HG03442 (cell line): ENCODE results near the gene PSMD11.

Experiments
- ATAC-seq: cut with Tn5 transposase; IDR thresholded peaks from one replicate; pipeline ENCODE4 v1.9.1; 2021; ENCODE audit warnings: mild to moderate bottlenecking, moderate library complexity; ENCODE audit not compliant: unreplicated experiment

PSMD11 gene

DNA sequence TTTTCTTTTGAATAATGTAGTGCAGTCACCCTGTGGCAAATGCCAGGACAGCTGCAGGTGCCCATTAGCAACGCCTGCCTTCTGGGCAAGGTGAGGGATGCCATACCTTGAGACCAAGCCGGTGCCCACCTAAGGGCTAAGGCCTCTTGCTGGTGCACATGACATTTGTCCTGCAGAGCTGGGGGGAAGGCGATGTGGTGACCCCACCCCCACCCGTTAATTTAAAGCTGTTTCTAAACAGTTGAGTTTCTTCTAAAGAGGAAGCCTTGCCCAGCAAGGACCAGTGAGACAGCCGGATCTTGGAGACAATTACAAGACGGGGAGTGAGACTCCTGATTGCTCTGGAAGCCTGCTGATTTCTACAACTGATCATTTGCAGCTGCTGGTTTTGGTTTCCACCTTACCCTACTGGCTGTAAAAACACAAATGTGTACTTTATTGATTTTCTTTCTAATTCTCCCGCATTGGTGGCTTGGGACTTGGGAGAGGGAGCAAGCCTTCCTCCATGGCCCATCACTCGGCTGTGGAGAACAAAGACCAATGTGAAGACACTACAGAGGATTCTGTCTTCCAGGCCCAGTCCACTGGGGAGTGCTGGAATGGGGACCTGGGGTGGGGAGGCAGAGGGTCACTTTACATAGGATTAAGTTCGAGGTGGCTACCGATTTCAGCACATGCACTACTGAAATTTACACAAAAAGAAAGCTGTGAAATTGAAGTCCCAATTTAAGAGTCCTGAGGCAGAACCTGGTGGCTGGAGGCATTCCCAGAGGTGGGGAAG is 45.2 kb downstream of the PSMD11 start:
- no peak for ATAC-seq

DNA sequence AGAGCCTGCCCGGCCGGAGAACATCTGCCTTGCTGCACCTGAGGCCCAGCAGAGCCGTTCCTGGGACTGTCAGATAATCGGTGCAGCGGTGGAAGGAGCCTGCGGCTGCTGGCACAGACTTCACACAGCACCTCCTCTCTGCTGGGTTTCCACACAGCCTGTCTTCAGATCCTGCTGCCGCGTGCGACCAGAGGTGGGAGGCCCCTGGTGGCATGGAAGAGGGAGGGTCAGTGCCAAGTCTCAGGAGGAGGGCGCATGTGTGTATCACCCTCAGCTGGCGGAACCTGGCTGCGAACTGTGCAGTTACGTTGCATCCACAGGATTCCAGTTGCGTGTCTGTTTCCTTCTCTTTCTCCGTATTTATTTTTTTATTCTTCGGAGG is 45.8 kb downstream of the PSMD11 start:
- ATAC-seq = no peak

DNA sequence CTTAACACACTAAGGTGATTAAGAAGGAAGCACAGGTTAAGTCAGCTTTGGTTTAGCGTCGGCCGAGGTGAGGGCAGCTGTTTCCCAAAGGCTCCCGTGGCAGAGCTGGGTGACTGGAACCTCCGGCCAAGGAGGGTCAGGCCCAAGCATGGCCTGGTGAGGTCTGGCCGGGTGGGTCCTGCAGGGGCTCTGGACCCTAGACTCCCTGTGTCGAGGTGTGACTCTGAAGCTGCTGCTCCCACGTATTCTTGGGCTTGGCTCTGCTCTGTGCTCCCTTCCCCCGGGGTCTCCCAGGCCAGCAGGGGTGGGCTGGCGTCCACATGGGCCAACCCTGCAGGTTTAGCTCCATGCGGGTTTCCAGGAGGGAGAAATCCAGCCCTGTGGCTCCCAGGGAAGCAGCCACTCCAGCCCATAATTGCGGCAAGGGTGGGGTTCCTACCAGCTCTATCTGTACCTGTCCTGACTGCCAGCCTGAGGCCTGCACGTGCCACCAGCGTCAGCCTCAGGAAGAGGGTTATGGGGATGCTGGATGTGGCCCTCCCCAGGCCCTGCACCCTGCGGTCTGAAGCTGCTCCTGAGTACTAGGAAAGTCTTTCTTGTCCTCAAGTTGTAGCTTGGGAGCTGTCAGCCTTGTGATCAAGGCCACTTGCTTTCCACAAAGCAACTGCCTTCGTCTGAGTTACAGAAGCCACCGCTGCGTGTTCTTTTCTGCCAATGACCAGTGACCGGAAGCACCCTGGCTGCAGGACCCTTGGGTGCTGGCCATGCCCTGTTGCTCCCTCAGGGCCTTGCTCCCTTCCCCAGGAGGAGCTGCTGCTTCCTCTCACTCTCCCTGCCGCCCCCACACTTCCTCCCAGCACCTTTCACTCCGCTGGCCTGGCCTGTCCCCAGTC is 47.3 kb downstream of the PSMD11 start:
- ATAC-seq = no peak

DNA sequence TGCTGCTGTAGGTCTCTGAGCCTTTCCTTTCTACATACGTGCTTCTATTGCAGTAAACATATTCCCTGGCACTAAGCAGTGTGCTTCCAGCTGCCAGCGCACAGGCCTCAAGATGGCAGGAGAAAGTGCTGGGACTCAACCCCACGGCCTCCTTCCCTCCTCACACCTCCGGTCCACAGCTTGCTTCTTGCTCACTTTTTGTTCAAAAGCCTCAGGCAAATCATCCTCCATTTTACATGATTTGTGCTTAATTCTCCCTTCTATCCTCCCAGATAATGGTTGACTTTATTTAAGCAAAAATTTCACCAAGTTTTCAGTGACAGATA is 47.9 kb downstream of the PSMD11 start:
- ATAC-seq = no peak

DNA sequence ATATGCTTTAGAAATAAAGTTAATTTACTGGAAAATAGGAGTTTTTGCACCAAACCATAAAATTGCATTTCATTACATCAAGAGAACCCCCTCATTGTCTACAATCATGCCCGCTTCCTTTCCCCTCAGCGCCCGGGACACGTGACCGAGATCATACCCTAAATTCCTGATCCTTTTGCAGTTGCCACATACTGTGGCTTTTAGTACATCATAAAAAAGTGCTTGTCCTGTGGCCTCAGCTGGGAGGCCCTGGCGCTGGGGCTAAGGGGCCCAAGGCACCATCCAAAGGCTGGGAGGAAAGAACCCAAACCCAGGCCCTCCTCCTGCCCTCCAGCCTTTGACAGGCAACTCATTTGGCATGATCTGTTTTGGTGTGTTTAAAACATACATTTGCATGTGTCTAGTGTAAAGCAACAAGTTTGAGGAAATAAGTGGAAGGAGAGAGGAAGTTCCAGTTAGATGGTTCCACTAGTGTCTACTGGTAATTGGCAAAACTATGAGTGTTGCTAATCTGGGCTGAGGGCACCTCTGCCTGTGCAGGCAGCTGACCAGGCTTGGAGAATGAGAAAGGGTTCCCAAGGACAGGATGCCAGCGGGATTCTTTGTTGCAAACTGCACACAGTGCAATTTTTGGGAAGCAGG is 48.5 kb downstream of the PSMD11 start:
- no peak for ATAC-seq

DNA sequence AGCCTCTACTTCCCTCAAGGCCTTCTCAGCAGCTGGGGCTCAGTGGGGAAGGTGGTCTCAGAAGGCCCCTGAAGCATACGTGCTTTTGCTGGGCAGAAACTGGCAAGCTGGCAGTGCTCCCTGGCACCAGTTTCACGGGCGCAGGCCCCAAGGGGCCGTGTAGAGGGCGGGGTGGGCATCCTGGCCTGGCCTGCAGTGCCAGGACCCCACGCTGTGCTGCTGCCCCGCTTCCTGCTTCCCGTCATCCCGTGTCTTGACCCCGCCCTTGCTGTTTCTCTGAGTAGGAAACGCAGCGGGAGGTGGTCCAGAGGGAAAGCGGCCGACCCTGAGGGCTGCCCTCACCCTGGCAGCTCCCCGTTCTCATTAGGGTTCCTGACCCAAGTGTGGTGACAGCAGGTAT is 49.3 kb downstream of the PSMD11 start:
- no peak for ATAC-seq

DNA sequence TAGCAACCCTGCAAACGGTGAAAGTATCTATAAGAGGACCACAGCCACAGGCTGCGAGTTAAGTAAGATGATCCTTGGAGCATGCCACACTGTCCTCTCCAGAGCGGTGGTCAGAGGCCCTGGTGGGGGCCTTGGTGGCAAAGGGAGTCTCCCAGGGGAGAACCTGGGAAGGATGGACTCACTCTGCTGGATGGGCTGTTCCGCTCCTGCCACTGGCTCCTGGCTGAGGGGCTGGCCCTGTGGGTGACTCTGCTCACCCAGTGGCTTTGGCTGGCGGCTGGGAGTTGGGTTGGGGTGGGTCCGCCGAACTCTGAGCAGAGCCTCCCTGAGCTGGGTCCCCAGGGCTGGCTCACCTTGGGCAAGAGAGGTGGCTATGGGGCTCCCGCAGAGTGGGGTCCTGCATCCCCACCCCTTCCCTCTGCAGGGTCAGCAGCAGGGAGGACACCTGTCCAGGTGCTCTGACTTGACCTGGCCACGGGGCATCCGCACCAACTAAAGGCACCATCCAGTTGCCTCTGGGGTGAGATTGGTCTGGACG is 49.7 kb downstream of the PSMD11 start:
- no peak for ATAC-seq

DNA sequence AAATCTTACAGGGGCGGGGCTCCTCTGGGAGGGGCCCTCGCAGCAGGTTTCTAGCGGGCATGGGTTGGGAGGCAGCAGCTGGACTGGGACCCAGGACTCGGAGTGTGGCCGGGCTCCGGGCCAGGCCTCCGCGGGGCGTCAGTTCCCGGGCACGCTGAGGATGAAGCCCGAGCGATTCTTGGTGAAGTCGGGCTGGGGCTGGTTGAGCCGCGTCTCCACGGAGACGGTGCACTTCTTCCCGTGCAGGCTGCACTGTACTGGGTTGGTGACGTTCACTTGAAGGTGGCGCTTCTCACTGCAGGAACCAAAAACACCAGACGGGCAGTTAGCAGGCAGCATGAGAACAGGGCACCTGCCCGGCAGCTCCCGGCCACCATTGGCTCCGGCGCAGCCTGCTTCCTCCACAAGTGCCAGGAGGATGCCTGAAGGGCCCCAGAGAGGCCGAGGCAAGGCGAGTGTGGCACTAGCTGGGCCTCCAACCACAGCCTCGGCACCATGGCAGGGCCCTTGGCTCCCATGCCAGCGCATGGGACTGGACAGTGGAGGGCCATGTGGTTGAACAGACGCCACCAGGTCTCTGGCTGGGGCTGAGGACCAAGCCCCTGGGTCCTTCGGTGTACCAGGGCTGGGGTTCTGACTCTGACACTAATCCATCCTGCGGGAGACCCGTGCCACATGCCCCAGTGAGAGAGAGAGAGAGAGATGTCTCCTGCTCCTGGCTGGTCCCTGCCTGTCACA is 50.5 kb downstream of the PSMD11 start:
- no peak for ATAC-seq

DNA sequence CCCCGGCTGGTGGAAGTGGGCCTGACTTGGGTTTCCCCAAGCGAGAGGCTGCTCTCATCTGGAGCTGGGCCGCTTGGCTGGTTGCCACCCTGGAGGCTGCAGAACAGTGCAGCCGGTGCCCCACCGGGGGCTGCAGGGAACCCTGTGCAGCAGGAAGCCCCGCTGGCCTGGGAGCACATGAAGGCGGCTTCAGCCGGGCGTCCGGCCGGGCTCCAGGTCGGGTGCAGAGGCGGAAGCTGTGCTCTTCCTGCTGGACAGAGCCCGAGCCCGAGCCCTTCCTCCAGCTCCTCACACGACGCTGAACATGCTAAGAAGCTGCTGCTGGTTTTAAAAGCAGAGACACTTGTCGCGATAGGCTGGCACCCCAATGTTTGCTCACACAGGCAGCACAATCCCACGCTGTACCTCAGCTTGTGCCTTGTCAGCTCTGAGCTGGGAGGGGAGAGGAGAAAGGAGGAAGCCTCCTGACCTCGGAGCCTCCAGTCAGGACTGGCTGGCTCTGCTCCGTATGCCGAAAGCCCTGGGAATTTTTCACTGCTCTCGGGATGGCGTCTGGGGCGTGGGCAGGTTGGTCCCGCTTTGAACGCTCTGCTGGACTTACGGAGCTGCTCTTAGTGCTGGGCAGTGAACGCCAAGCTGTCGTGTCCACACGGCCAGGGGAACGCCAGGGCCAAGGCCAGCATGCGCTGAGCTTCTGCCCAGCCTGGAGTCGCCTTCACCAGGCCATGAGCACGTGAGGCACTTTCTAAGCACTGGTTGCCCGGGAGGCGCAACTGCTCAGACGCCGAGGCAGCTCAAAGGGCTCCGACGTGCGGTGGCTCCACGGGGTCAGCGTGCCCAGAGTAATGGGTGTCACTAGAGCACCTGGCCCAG is 51.3 kb downstream of the PSMD11 start:
- ATAC-seq = no peak

DNA sequence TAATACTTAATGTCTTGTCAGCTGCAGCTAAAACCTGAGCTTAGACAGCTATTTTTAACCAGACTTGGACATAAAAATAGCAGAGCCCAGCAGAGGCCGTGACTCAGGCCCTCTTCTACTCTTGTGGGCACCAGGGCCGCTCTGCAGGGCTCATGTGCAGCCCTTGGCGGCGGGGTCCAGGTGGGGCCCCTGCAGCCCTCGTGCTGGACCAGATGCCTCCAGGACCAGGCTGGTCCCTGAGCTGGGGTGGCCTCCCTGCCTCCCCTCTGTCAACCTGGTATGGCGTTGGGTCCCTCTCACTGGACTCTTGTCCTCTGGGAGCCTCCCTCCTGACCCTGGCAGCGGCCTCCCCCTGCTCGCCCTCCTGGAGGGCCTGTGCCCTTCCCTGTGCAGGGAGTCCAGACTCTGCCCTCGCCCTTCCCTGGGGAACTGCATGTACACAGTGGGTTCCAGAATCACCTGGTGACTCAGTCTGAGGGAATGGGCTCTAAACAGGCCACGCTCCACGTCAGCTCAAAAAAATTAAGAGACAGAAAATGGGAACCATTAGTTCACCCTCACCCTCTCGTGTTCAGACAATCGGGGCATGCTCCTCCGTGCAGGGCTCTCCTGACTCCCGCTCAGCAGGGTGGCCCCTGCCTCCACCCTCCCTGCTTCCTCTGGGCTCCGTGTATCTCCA is 52.2 kb downstream of the PSMD11 start:
- no peak for ATAC-seq

DNA sequence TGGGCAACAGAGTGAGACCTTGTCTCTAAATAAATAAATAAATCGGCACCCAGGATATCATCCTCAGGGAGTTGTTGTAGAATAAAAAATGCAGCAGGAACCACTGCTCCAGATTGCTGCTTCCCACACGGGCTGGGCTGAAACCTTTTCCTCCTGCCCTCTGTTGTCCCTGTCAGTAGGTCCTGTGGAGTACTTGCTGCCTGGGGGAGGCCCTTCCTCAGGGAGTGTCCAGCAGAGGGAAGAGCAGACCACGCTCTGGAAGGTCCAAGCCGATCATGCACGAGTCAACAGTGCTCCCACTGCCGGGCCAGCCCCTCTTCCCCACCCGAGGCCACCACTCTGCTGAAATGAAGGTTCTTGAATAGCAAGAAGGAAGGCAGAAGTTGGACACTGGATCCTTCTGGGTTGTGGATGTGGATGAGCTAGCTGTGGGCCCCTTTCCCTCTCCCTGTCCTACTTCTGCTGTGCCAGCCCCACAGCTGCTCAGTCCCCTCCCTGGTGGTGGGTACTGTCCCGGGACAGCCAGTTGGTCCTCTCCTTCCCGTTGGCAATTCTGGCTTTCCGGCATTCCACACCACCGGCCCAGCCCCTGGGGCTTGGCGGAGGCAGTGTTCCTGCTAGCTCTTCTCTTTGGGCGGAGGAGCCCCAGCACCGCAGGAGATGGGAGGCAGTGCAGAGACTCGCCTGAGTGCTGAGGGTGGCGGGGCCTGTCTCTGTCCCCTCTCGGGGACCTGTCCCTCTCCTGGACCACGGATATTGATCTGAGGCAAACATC is 53.3 kb downstream of the PSMD11 start:
- no peak for ATAC-seq

DNA sequence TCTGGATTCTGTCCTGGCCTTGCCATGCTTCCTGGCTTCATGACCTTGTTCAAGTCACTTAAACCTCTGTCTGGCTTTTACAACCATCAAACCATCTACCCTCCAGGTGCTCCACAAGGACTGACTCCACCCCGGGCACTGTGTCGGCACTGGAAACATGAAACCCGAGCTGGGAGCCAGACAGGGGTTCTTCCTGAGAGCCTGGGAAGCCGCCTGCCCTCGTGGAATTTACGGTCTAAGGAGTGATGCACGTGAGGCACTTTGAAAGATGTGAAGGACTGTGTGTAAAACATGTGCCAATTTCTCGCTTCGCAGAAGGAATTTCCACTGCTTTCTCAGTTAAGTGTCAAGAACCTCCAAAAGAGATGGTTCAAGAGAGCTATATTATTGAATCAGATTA is 54.1 kb downstream of the PSMD11 start:
- ATAC-seq = no peak

DNA sequence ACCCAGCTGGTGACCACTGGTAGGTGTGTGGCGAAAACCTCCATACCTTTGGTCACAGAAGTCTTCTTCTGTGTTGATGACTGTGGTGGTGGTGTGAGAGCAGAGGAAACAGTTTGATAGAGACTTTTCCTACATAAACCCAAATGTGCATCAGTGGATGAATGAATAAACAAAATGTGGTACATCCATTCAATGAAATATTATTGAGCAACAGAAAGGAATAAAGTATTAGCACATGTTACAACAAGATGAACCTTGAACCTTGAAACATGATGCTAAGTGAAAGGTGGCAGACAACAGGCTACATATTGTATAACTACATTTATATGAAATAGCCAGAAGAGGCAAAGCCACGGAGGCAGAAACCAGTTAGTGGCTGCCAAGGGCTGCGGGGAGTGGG is 57.7 kb downstream of the PSMD11 start:
- no peak for ATAC-seq

DNA sequence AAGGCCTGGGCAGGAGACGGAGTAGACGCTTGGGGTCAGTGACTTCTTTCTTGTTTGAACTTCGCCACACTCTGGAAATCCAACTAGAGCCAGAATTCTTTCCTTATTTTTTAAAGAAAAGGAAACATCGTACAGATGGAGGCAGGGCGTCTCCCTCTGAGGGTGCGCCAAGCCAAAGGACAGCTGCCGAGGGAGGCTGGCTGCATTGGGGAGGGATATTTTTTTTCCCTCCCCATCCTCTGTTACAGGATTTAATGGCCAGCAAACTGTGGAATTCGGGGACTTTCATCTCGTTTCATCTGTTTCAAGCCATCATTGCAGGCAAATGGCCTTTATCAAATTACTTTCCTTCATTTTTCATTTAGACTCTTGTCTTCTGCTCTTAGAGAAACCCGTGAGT is 58.4 kb downstream of the PSMD11 start:
- no peak for ATAC-seq

DNA sequence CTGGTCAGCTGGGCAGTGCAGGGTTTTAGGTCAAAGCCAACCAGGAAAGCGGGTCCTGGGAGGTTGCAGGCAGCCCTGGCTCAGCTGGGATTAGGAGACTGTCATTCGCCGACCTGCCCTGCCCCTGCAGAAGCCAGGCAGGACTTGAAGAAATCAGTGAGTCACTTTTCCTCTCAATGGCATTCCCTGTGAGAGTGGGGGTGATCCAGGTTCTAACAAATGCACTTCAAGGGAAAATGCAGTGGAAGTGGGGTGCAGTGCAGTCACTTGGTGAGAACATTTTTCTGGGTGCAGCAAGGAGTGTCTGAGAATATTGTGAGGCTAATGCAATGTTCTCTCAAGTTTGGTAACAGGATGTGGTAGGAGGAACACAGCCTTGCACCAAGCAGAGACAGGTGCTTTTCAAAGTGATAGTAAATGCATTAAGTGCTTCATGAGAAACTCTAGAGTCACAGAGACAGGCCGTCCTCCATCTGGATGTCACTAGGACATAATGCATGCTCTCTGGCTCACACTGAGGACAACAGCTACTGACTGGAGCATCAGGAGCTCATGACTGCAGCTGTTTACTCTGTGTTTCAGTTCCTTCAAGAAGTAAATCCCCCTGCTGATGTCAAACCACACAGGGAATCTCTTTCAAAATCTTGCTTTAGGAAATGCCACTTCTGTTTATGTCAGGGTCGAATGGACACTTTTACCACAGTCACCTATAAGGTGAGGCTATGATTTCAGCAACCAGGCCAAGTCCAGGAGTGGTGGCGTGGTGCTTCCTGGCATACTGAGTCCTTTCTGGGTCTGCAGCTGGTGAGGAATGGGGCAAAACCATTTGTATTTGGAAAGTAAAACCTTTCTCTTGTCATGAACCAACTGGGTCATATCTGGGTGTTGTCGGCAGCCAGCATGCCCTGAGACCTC is 59.2 kb downstream of the PSMD11 start:
- ATAC-seq = peak; percentile 88

DNA sequence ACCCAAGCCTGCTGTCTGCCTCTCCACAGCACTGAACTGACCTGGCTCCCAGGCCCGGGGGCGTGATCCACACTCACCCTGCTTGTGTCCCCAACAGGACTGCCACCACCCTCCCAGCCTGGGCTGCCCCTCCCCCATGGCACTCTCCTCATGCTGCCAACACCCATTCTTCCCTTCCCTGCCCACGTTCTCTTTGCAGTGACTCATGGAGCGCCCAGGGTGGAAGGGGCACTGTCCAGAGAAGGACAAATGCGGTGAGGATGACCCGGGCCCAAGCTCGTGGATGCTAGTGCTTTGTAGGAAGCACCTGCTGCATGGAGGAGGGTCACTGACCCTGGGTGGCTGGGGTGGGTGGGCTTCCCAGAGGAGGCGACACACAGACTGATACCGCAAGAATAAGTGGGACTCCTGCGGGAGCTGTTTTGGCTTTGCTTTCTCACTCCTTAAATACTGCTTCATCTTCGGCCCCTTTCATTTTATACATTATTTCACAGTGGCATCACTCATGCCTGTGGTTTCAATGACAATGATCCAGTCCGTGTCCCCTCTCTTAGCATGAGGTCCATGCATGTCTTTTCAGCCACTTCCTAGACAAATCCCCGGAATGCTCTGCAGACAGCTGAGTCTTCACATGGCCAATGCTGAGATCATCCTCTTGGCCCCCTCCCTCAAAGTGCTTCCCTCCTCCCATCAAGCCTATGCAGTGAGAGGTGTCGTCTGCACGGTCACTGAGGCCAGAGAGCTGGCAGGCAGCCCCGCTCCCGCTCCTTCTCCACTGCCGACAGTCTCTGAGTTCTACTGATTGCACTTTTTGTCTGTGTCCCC is 60.1 kb downstream of the PSMD11 start:
- ATAC-seq = peak; percentile 11

DNA sequence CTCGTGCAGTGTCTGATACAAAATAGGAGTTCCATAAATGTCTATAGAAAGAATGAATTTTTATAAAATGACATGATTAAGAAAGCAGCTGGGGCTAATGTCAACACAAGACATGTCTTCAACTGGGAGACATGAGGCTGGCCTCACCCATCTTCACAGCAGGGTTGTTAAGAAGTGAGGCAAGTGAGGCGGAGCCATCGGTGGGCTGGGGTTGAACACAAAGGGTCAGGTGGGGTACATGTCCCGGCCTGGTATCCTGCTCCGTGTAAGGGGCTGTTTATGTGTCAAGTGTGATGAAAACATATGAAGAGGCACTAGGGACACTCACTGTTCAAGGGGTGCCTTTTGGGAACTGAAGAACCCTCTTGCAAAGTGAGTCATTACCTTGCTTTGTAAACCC is 64.6 kb downstream of the PSMD11 start:
- ATAC-seq = no peak
